ENCODE data around the gene RPS29. TPM values are rescaled to one million over a fixed set of nuclear protein-coding genes. Genes with fewer than 3 reads are reported as not detected.
A peak's percentile ranks its signal among the peaks of the same experiment; 100 is the strongest.

RPS29 gene
- total and polyA plus RNA-seq, 10 of the 15 experiments (the other 5 are each of a cell fraction or from before 2014, with no cell fraction given), result 2,685 to 10,815 (median 4,359) TPM

DNA sequence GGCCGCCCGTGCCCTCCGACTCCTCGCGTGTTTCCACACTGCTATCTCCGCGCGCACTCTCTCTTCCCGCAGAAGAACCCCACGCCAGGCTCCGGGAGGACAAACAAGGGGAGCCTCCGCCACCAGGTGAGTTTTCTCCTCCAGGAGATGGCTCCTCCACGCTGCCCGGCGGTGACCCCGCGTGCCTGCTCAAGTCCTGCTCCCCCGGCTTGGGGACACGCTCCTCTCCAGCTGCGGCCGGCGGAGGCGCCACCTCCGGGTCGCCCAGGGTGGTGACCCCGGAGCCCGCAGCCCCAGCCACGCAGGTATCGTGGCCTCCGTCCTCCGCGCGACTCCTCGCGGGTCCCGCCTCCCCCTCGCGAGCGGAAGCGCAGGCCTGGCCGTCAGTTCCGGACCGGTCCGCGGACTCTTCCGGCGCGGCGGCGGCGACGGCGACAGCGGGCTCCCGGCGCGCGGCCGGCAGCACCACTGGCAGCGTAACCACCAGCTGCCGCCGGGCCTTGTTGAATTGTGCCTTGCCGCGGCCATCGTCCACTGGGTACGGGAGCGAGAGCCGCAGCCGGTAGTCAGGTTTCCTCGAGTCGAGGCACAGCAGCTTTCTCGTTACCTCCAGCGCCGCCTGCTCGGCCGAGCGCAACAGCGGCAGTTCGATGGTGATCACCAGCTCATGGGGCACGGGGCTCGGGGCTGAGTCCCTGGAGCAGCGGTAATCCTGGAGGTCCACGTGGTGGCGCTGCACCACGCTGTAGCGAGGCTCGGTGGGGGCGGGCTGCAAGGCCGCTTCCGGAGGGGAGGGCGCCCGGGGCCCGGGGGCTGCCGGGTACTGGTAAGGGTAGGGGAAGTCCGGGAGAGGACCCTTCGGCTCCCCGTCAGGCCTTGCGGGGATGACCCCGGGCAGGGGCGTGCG, 47.7 kb upstream of the RPS29 start (continued):
- TF ChIP-seq, protein P1, sequence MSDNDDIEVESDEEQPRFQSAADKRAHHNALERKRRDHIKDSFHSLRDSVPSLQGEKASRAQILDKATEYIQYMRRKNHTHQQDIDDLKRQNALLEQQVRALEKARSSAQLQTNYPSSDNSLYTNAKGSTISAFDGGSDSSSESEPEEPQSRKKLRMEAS (IDR thresholded peaks at IDR 0.05; ENCODE audit: low read depth, low read length), result no peak
- TF ChIP-seq HDAC6 (IDR thresholded peaks at IDR 0.05; ENCODE audit: unreplicated experiment) (peak; percentile 32), POLR2AphosphoS5 (IDR thresholded peaks at IDR 0.05; ENCODE audit: low read length) (peak; percentile 85), CHD1 (IDR thresholded peaks at IDR 0.05; ENCODE audit: low read depth, low read length) (peak; percentile 86; the same call in 1 of the 2 replicates), CREM (IDR thresholded peaks at IDR 0.05; ENCODE audit: low read depth) (peak; percentile 7; the same call in 1 of the 2 replicates), PML (IDR thresholded peaks at IDR 0.05; ENCODE audit: low read length) (peak; percentile 95; the same call in 1 of the 2 replicates), STAT1 (conservative IDR thresholded peaks at IDR 0.05) (peak; percentile 69; the same call in 1 of the 2 replicates), BCL11A (IDR thresholded peaks at IDR 0.05; ENCODE audit: low read depth, low read length) (no peak), GATAD2B (conservative IDR thresholded peaks at IDR 0.05; ENCODE audit: low read depth) (peak; percentile 93), RBBP5 (conservative IDR thresholded peaks at IDR 0.05) (no peak), RFX5 (IDR thresholded peaks at IDR 0.05; ENCODE audit: low read depth, low read length) (no peak), RCOR1 (conservative IDR thresholded peaks at IDR 0.05; ENCODE audit: low read depth, low read length) (0 out of 2 replicates have a peak, but pooled peaks have one; percentile 37)
- TF ChIP-seq, protein P2, sequence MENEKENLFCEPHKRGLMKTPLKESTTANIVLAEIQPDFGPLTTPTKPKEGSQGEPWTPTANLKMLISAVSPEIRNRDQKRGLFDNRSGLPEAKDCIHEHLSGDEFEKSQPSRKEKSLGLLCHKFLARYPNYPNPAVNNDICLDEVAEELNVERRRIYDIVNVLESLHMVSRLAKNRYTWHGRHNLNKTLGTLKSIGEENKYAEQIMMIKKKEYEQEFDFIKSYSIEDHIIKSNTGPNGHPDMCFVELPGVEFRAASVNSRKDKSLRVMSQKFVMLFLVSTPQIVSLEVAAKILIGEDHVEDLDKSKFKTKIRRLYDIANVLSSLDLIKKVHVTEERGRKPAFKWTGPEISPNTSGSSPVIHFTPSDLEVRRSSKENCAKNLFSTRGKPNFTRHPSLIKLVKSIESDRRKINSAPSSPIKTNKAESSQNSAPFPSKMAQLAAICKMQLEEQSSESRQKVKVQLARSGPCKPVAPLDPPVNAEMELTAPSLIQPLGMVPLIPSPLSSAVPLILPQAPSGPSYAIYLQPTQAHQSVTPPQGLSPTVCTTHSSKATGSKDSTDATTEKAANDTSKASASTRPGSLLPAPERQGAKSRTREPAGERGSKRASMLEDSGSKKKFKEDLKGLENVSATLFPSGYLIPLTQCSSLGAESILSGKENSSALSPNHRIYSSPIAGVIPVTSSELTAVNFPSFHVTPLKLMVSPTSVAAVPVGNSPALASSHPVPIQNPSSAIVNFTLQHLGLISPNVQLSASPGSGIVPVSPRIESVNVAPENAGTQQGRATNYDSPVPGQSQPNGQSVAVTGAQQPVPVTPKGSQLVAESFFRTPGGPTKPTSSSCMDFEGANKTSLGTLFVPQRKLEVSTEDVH (IDR thresholded peaks at IDR 0.05; ENCODE audit: low read depth, partially characterized antibody), result no peak
- TF ChIP-seq, protein P3, sequence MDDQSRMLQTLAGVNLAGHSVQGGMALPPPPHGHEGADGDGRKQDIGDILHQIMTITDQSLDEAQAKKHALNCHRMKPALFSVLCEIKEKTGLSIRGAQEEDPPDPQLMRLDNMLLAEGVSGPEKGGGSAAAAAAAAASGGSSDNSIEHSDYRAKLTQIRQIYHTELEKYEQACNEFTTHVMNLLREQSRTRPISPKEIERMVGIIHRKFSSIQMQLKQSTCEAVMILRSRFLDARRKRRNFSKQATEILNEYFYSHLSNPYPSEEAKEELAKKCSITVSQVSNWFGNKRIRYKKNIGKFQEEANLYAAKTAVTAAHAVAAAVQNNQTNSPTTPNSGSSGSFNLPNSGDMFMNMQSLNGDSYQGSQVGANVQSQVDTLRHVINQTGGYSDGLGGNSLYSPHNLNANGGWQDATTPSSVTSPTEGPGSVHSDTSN (IDR thresholded peaks at IDR 0.05; ENCODE audit: insufficient replicate concordance, low read depth, low read length), result no peak
- TF ChIP-seq, protein P4, sequence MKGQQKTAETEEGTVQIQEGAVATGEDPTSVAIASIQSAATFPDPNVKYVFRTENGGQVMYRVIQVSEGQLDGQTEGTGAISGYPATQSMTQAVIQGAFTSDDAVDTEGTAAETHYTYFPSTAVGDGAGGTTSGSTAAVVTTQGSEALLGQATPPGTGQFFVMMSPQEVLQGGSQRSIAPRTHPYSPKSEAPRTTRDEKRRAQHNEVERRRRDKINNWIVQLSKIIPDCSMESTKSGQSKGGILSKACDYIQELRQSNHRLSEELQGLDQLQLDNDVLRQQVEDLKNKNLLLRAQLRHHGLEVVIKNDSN (IDR thresholded peaks at IDR 0.05; ENCODE audit: borderline replicate concordance, extremely low read length, insufficient read depth, low read depth, low read length), result peak; percentile 41

All from GM12878 (cell line).